Endothelial cell of umbilical vein (primary cell): ENCODE data around the gene HTRA1. TPM values are rescaled to one million over a fixed set of nuclear protein-coding genes. Genes with fewer than 3 reads are reported as not detected.

Experiments used
- BruUV-seq: library from RNA; stranded (reverse); fragments of 400-500 nt; replicated peaks from 2 replicates; lab custom pipeline; 2021; lab: Mats Ljungman, UMichigan
- CTCF ChIA-PET: fragments of 300-600, 350-600 bp; sonication (Branson Sonifier 250); formaldehyde crosslinking; loops from one replicate; lab custom pipeline; 2021; ENCODE audit warnings: antibody characterized with exemption, inconsistent platforms; lab: Charles Lee
- POLR2A ChIA-PET: fragments of 300-600, 350-600 bp; sonication (Branson Sonifier 250); formaldehyde crosslinking; loops from one replicate; lab custom pipeline; 2021; ENCODE audit warnings: antibody characterized with exemption, inconsistent platforms; lab: Charles Lee
- DNase-seq: peaks from one replicate; pipeline ENCODE4 v3.0.0-alpha.2; 2011; ENCODE audit warnings: low read depth, low spot score
- FAIRE-seq: peaks from 2 replicates; lab custom pipeline; 2011; peaks lifted over from hg19 to GRCh38; lab: Jason Lieb, UNC
- H2AFZ ChIP-seq: 2 replicates; pipeline ENCODE4 v1.6.0; 2012; ENCODE audit warnings: low read depth, low read length, control low read depth, inconsistent platforms
- H3K27ac ChIP-seq: 2 replicates; pipeline ENCODE4 v1.5.1; 2011; ENCODE audit warnings: low read depth, mild to moderate bottlenecking, control low read depth, low read length, moderate library complexity; ENCODE audit not compliant: insufficient read depth
- H3K27me3 ChIP-seq, 2 experiments: 2 replicates each; pipeline versions ENCODE4 v1.6.0 to v1.6.1; 2011; ENCODE audit warnings: low read length in 2 of 2, mixed read lengths in 1 of 2; ENCODE audit not compliant: control insufficient read depth in 2 of 2, insufficient read depth in 2 of 2
- H3K36me3 ChIP-seq, 2 experiments: 2 replicates in 1 of 2; 3 replicates in 1 of 2; pipeline ENCODE4 v1.5.1; 2011; ENCODE audit warnings: low read length in 2 of 2, mild to moderate bottlenecking in 1 of 2, moderate library complexity in 1 of 2; ENCODE audit not compliant: control insufficient read depth in 2 of 2, insufficient read depth in 2 of 2; ENCODE audit errors: extremely low read depth in 1 of 2
- H3K4me1 ChIP-seq: 3 replicates; pipeline ENCODE4 v1.5.1; 2011; ENCODE audit warnings: mild to moderate bottlenecking, low read length; ENCODE audit not compliant: control insufficient read depth, insufficient read depth; ENCODE audit errors: extremely low read depth
- H3K4me2 ChIP-seq: 2 replicates; pipeline ENCODE4 v1.6.1; 2011; ENCODE audit warnings: low read length, control low read depth, mixed read lengths; ENCODE audit not compliant: insufficient read depth
- H3K4me3 ChIP-seq, 3 experiments: fragments of 200-600 bp in 1 of 3; sonication (generic), shearing (Covaris generic) in 1 of 3; replicated peaks in 1 of 3; 2 replicates each; pipeline ENCODE4 v1.5.1; 2011 to 2016; ENCODE audit warnings: control low read depth in 3 of 3, low read length in 3 of 3, mild to moderate bottlenecking in 2 of 3, inconsistent platforms in 1 of 3, low read depth in 1 of 3, moderate library complexity in 1 of 3; ENCODE audit not compliant: insufficient read depth in 1 of 3
- H3K79me2 ChIP-seq: 2 replicates; pipeline ENCODE4 v1.6.0; 2012; ENCODE audit warnings: low read length, inconsistent platforms; ENCODE audit not compliant: control insufficient read depth, insufficient read depth
- H3K9ac ChIP-seq: replicated peaks from 2 replicates; pipeline ENCODE3; 2011; ENCODE audit warnings: low read length, control low read depth; ENCODE audit not compliant: insufficient read depth; ENCODE audit errors: extremely low read depth
- H3K9me1 ChIP-seq: replicated peaks from 3 replicates; pipeline ENCODE4 v1.6.0; 2011; ENCODE audit warnings: mild to moderate bottlenecking, low read length; ENCODE audit not compliant: control insufficient read depth, insufficient read depth; ENCODE audit errors: extremely low read depth
- H3K9me3 ChIP-seq: replicated peaks from 2 replicates; pipeline ENCODE4 v1.5.1; 2012; ENCODE audit warnings: low read length, inconsistent platforms; ENCODE audit not compliant: control insufficient read depth, insufficient read depth
- H4K20me1 ChIP-seq: replicated peaks from 2 replicates; pipeline ENCODE3; 2011; ENCODE audit warnings: mild to moderate bottlenecking, low read length; ENCODE audit not compliant: control insufficient read depth, insufficient read depth; ENCODE audit errors: extremely low read depth
- EZH2 ChIP-seq: IDR thresholded peaks from 2 replicates; pipeline ENCODE4 v1.6.1; 2012; ENCODE audit warnings: borderline replicate concordance, low read depth, mild to moderate bottlenecking, moderate library complexity, low read length, inconsistent platforms; ENCODE audit not compliant: severe bottlenecking
- FOS ChIP-seq: IDR thresholded peaks from 2 replicates; pipeline ENCODE4 v1.6.1; 2011; ENCODE audit warnings: mild to moderate bottlenecking, low read length, moderate library complexity, borderline replicate concordance; ENCODE audit not compliant: insufficient read depth
- GATA2 ChIP-seq: IDR thresholded peaks from 2 replicates; pipeline ENCODE4 v1.7.0; 2011; ENCODE audit warnings: low read depth, mild to moderate bottlenecking, moderate library complexity, mixed read lengths, low read length; ENCODE audit not compliant: insufficient read length, insufficient read depth
- JUN ChIP-seq: IDR thresholded peaks from 2 replicates; pipeline ENCODE4 v1.6.1; 2011; ENCODE audit warnings: borderline replicate concordance, low read depth; ENCODE audit not compliant: insufficient read length, insufficient read depth
- MYC ChIP-seq: IDR thresholded peaks from one replicate; pipeline ENCODE4 v1.6.1; 2011; ENCODE audit warnings: mild to moderate bottlenecking, low read depth, low read length
- POLR2A ChIP-seq: IDR thresholded peaks from 2 replicates; pipeline ENCODE4 v1.6.1; 2012; ENCODE audit warnings: low read depth, mild to moderate bottlenecking, control low read depth, low read length
- POLR2AphosphoS5 ChIP-seq: IDR thresholded peaks from 2 replicates; pipeline ENCODE4 v1.6.1; 2012; ENCODE audit warnings: low read depth, mild to moderate bottlenecking, control low read depth, low read length, moderate library complexity; ENCODE audit not compliant: insufficient read depth
- dilution Hi-C: fragments of 300-500 bp; cut with MboI; formaldehyde crosslinking; loops from one replicate; pipeline ENCODE4 v1.15.0; 2019; ENCODE audit warnings: low sequenced_read_pairs; ENCODE audit not compliant: extremely low pct_ligation_motif_present
- intact Hi-C: fragments of 100-400 bp; cut with micrococcal nuclease; formaldehyde crosslinking; loops from one replicate; pipeline ENCODE4 v1.10.0; 2022
- polyA plus RNA-seq, 4 experiments: library from polyadenylated mRNA; depleted of rRNA in 3 of 4; stranded (reverse) in 3 of 4; unstranded in 1 of 4; fragments of >200 nt; gene quantifications; 2 replicates each; pipeline versions ENCODE4 v1.2.1 to v1.2.3, GENCODE V29; 2011 to 2012; ENCODE audit warnings: missing spikeins in 1 of 4
- total RNA-seq: library from RNA; stranded (reverse); gene quantifications from 2 replicates; pipeline ENCODE4 v1.2.3, GENCODE V29; 2021
- TF ChIP-seq, protein P1 (sequence below): IDR thresholded peaks from 2 replicates; pipeline ENCODE4 v1.6.1; 2011; ENCODE audit not compliant: insufficient read depth, insufficient read length
- TF ChIP-seq, protein P2 (sequence below), 2 donors: IDR thresholded peaks; 1 replicate in 1 of 2; 2 replicates in 1 of 2; pipeline ENCODE4 v1.5.1; 2011; ENCODE audit warnings: low read length in 2 of 2, mild to moderate bottlenecking in 2 of 2, moderate library complexity in 2 of 2, control low read depth in 1 of 2, inconsistent platforms in 1 of 2, low read depth in 1 of 2; ENCODE audit not compliant: insufficient read depth in 1 of 2; ENCODE audit errors: extremely low read depth in 1 of 2

HTRA1 gene
- total and polyA plus RNA-seq, 2 donors (not counting 3 experiments of a cell fraction or from before 2014, with no cell fraction given): 192 to 270 TPM

DNA sequence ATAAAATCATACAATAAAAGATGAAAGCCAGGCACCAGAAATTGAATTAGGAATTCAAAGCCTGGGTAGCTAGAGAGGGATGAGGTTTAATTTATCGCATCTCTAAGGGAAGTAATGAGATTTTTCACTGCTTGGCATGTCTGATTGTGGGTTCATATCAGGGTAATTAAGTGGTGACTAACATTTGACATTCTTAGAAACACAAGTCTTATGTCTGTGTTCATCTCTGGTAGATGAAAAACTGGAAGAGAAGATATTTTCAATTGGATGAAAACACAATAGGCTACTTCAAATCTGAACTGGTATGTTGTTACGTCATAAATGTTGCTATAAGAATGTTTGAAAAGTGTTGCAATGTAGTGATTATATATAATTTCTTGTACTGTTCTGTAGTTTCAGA lies 43.7 kb upstream of the HTRA1 start:
- ChIA-PET POLR2A (no interaction called here), CTCF (interaction anchor here (1.7 kb wide), 1 partner anchor 18 kb away, joined by 5 read pairs; no protein-coding TSS in a partner anchor)
- Histone ChIP-seq H3K27ac (no peak overlapping the region), H3K27me3 (no peaks in the 10 kb centered on the region), H2AFZ (no peak overlapping the region), H3K9me3 (no peaks in the 10 kb centered on the region), H3K9ac (no peak overlapping the region), H3K4me1 (no peaks in the 10 kb centered on the region), H3K4me2 (no peak overlapping the region), H3K79me2 (no peaks in the 10 kb centered on the region), H4K20me1 (no peaks in the 10 kb centered on the region), H3K9me1 (no peaks in the 10 kb centered on the region), H3K4me3 (no peak overlapping the region), H3K36me3 (peaks cover 7 to 26% of the 10 kb centered on the region in 2 experiments)
- BruUV-seq: no TSS peak
- dilution Hi-C loops: no loop called here
- FAIRE-seq: no peak
- intact Hi-C loops: no loop called here
- no peak for DNase-seq
- TF ChIP-seq MYC: no peak
- TF ChIP-seq, protein P1, sequence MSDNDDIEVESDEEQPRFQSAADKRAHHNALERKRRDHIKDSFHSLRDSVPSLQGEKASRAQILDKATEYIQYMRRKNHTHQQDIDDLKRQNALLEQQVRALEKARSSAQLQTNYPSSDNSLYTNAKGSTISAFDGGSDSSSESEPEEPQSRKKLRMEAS: no peak
- TF ChIP-seq POLR2AphosphoS5: no peak
- no peak for TF ChIP-seq JUN
- no peak for TF ChIP-seq GATA2
- TF ChIP-seq FOS: no peak

GRCh38 chr10:122419016-122419415 lies 42.3 kb upstream of the HTRA1 start:
- POLR2A ChIA-PET: no interaction called here

More at GRCh38 chr10:122419016-122419415, 42.3 kb upstream of the HTRA1 start:
- no peak overlapping the region for H3K9ac ChIP-seq
- H3K27me3 ChIP-seq: no peaks in the 10 kb centered on the region
- H3K36me3 ChIP-seq: peaks cover 7 to 27% of the 10 kb centered on the region in 2 experiments
- no peaks in the 10 kb centered on the region for H3K9me1 ChIP-seq
- dilution Hi-C loops: no loop called here
- CTCF ChIA-PET: interaction anchor here (0.9 to 2.2 kb wide), 8 partner anchors 11 to 146 kb away, joined by 3 to 11 read pairs (median 4); no protein-coding TSS in a partner anchor
- no peaks in the 10 kb centered on the region for H4K20me1 ChIP-seq
- no peak overlapping the region for H3K27ac ChIP-seq
- no peaks in the 10 kb centered on the region for H3K9me3 ChIP-seq
- DNase-seq (no peak), FAIRE-seq (no peak)
- H3K79me2 ChIP-seq: no peaks in the 10 kb centered on the region
- intact Hi-C loops: no loop called here
- H3K4me2 ChIP-seq: no peak overlapping the region
- TF ChIP-seq JUN: no peak
- no peak for TF ChIP-seq POLR2AphosphoS5
- TF ChIP-seq, protein P1: no peak
- no peak for TF ChIP-seq FOS
- no peak for TF ChIP-seq POLR2A
- TF ChIP-seq GATA2: no peak
- TF ChIP-seq MYC: no peak
- TF ChIP-seq, protein P2, sequence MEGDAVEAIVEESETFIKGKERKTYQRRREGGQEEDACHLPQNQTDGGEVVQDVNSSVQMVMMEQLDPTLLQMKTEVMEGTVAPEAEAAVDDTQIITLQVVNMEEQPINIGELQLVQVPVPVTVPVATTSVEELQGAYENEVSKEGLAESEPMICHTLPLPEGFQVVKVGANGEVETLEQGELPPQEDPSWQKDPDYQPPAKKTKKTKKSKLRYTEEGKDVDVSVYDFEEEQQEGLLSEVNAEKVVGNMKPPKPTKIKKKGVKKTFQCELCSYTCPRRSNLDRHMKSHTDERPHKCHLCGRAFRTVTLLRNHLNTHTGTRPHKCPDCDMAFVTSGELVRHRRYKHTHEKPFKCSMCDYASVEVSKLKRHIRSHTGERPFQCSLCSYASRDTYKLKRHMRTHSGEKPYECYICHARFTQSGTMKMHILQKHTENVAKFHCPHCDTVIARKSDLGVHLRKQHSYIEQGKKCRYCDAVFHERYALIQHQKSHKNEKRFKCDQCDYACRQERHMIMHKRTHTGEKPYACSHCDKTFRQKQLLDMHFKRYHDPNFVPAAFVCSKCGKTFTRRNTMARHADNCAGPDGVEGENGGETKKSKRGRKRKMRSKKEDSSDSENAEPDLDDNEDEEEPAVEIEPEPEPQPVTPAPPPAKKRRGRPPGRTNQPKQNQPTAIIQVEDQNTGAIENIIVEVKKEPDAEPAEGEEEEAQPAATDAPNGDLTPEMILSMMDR (IDR thresholded peaks at IDR 0.05; ENCODE audit: extremely low read depth in 1 of 2, insufficient read depth in 1 of 2, low read depth in 1 of 2, low read length in 2 of 2): no peak
- no peak for TF ChIP-seq EZH2
- no peak overlapping the region for H2AFZ ChIP-seq
- no TSS peak for BruUV-seq
- no peaks in the 10 kb centered on the region for H3K4me1 ChIP-seq
- no peak overlapping the region for H3K4me3 ChIP-seq
